Ovary (tissue), 9 donors: ENCODE data around the gene CCDC174. TPM values are rescaled to one million over a fixed set of nuclear protein-coding genes. Genes with fewer than 3 reads are reported as not detected.

ENCODE experiments used
- DNase-seq, 5 donors: peaks; one replicate each; pipeline ENCODE4 v3.0.0-alpha.2; 2019 to 2020
- H3K27ac ChIP-seq, 2 donors: fragments of 200-600 bp; one replicate each; pipeline versions ENCODE4 v1.5.1 to v1.8.0; 2019 to 2022
- H3K27me3 ChIP-seq: fragments of 200-600 bp; one replicate; pipeline ENCODE4 v1.8.0; 2022
- H3K36me3 ChIP-seq: fragments of 200-600 bp; sonication (generic); one replicate; pipeline ENCODE4 v1.5.1; 2019
- H3K4me1 ChIP-seq: one replicate; pipeline ENCODE4 v1.8.1; 2013; ENCODE audit warnings: mild to moderate bottlenecking, moderate library complexity; ENCODE audit not compliant: insufficient read depth
- H3K4me3 ChIP-seq: fragments of 200-600 bp; sonication (generic); one replicate; pipeline ENCODE4 v1.5.1; 2017
- H3K9me3 ChIP-seq, 2 donors: fragments of 200-600 bp in 1 of 2; sonication (generic) in 1 of 2; one replicate each; pipeline versions ENCODE4 v1.5.1 to v1.8.1; 2013 to 2019; ENCODE audit warnings: mild to moderate bottlenecking in 1 of 2, moderate library complexity in 1 of 2
- CTCF ChIP-seq, 3 donors: fragments of 450-650 bp in 2 of 3; fragments of 200-600 bp in 1 of 3; IDR thresholded peaks; one replicate each; pipeline versions ENCODE4 v1.5.1 to v1.8.0; 2016 to 2022; ENCODE audit warnings: antibody characterized with exemption in 3 of 3, mild to moderate bottlenecking in 1 of 3
- EP300 ChIP-seq: sonication (generic); formaldehyde crosslinking; IDR thresholded peaks from one replicate; pipeline ENCODE4 v1.6.1; 2017; ENCODE audit warnings: antibody characterized with exemption
- POLR2A ChIP-seq: fragments of 450-650 bp; IDR thresholded peaks from one replicate; pipeline ENCODE4 v1.6.1; 2017; ENCODE audit warnings: antibody characterized with exemption, mild to moderate bottlenecking, moderate library complexity
- WGBS, 3 donors: extraction: QIAGEN DNeasy Blood & Tissue Kit in 1 of 3; methylation state at CpG; one replicate each; pipeline versions ENCODE4 v1.1.5 to v1.1.7; 2013 to 2017; 5-methylcytosine and 5-hydroxymethylcytosine counted together
- intact Hi-C, 4 donors: fragments of 100-400 bp; cut with DNase I; formaldehyde crosslinking; loops; one replicate each; pipeline versions ENCODE4 v1.11.0 to v1.15.1; 2022 to 2023
- polyA plus RNA-seq, 2 donors: library from polyadenylated mRNA; stranded (reverse); fragments of 200-250 nt in 1 of 2; fragments of 350-450 nt in 1 of 2; fragmentation: Illumina TruSeq in 1 of 2; extraction: RNeasy Lipid Tissue Mini Kit (QIAGEN cat#74804) in 1 of 2; gene quantifications; one replicate each; pipeline ENCODE4 v1.2.3, GENCODE V29; 2013 to 2014
- total RNA-seq, 7 donors: library from RNA; depleted of rRNA in 2 of 7; stranded (reverse); fragments of >200 nt in 2 of 7; fragmentation: NEBNext Ultra II Directional in 3 of 7; extraction: Animal tissue kit (Norgen Biotek cat#: 25700) in 3 of 7; gene quantifications; one replicate each; pipeline versions ENCODE4 v1.1.0 to v1.2.4, GENCODE V29; 2016 to 2023
- donor health status: DM: no; HTN: no; CAD: no; lungs with moderate emphysema.
- donor health status: DM: no; HTN: no; CAD: no.
- donor health status: Bipolar disorder and iron deficiency.
- donor health status: DM: yes; HTN: yes; CAD: no.
- donor health status: DM: no; HTN: no; CAD: no.
- donor health status: DM: yes; HTN: yes; CAD: no.

The CCDC174 gene
- total and polyA plus RNA-seq, 9 donors, result 18.8 to 35.5 (median 25.2) TPM

GRCh38 chr3:14633417-14633816 is 18.1 kb upstream of the CCDC174 start:
- H3K4me3 ChIP-seq, result no peak overlapping the region
- no peaks in the 10 kb centered on the region for H3K9me3 ChIP-seq
- intact Hi-C loops, result no loop called here
- no peaks in the 10 kb centered on the region for H3K36me3 ChIP-seq
- H3K4me1 ChIP-seq, result no peaks in the 10 kb centered on the region
- TF ChIP-seq EP300, result no peak
- no peak for TF ChIP-seq POLR2A
- no peak for TF ChIP-seq CTCF (IDR thresholded peaks at IDR 0.05)
- DNase-seq, result no peak
- no peak overlapping the region for H3K27ac ChIP-seq
- H3K27me3 ChIP-seq, result no peaks in the 10 kb centered on the region
- 84 to 87% (median 86%) methylated on average over 6 of the region's 6 CpGs for WGBS, 3 donors

- Histone ChIP-seq H3K36me3 (no peaks in the 10 kb centered on the region), H3K27ac (no peak overlapping the region), H3K27me3 (no peaks in the 10 kb centered on the region), H3K9me3 (no peaks in the 10 kb centered on the region), H3K4me3 (no peak overlapping the region), H3K4me1 (no peaks in the 10 kb centered on the region)
- WGBS, 3 donors, result 25 to 40% (median 30%) methylated on average over 8 of the region's 8 CpGs
- intact Hi-C loops, result no loop called here
- DNase-seq, result peak in 1 of 5 donors; percentile 34
- TF ChIP-seq CTCF (IDR thresholded peaks at IDR 0.05) (no peak), EP300 (no peak), POLR2A (no peak)
These were observed 17.6 kb upstream of the CCDC174 start for GRCh38 chr3:14633819-14634424.

GRCh38 chr3:14634763-14635400 is 16.7 kb upstream of the CCDC174 start:
- intact Hi-C loops, result no loop called here
- Histone ChIP-seq H3K27ac (no peak overlapping the region), H3K4me1 (no peaks in the 10 kb centered on the region), H3K27me3 (no peaks in the 10 kb centered on the region), H3K4me3 (no peak overlapping the region), H3K9me3 (no peaks in the 10 kb centered on the region), H3K36me3 (no peaks in the 10 kb centered on the region)
- WGBS, 3 donors, result 79 to 81% (median 80%) methylated on average over 4 of the region's 4 CpGs
- no peak for DNase-seq
- no peak for TF ChIP-seq EP300
- TF ChIP-seq POLR2A, result no peak
- no peak for TF ChIP-seq CTCF (IDR thresholded peaks at IDR 0.05)

- TF ChIP-seq POLR2A (no peak), CTCF (IDR thresholded peaks at IDR 0.05) (no peak), EP300 (no peak)
- no peak for DNase-seq
- Histone ChIP-seq H3K27ac (no peak overlapping the region), H3K36me3 (no peaks in the 10 kb centered on the region), H3K4me3 (no peak overlapping the region), H3K4me1 (no peaks in the 10 kb centered on the region), H3K9me3 (no peaks in the 10 kb centered on the region), H3K27me3 (no peaks in the 10 kb centered on the region)
- WGBS, 3 donors, result 63 to 70% (median 68%) methylated on average over 4 of the region's 4 CpGs
- intact Hi-C loops, result no loop called here
These were observed 15.0 kb upstream of the CCDC174 start for GRCh38 chr3:14636496-14637087.
